ENCODE data around the gene LCAT.
A peak's percentile ranks its signal among the peaks of the same experiment; 100 is the strongest.

The LCAT gene

GRCh38 chr16:67936124-67936879, 7.6 kb downstream of the LCAT start, which contains the start of gene PSMB10:
Gene PSMB10, minus strand, starts transcription at chr16:67936850. Its CDS starts 101 bp downstream, at chr16:67936749.
- Mint-ChIP-seq H3K4me3 (peak within 1 kb of the TSS; percentile 96 to 100), H3K4me1 (peaks cover 37 to 62% of the 10 kb centered on the region in 2 donors), H3K36me3 (peaks cover 43 to 57% of the 10 kb centered on the region in 2 donors), H3K27ac (peak within 1 kb of the TSS; percentile 100), H3K27me3 (no peaks in the 10 kb centered on the region), H3K9me3 (no peaks in the 10 kb centered on the region)
- peak; percentile 17 to 26 for ATAC-seq (replicated peaks)
- no peak for DNase-seq

GRCh38 chr16:67935402-67936123, 8.4 kb downstream of the LCAT start:
- ATAC-seq (replicated peaks) (peak; percentile 89 to 90), DNase-seq (peak; percentile 93)
- Mint-ChIP-seq H3K27me3 (no peaks in the 10 kb centered on the region), H3K9me3 (no peaks in the 10 kb centered on the region), H3K36me3 (peaks cover 41 to 61% of the 10 kb centered on the region in 2 donors), H3K4me3 (peak overlapping the region; percentile 96 to 100), H3K4me1 (peaks cover 39 to 62% of the 10 kb centered on the region in 2 donors), H3K27ac (peak overlapping the region; percentile 100)

- H3K4me1 Mint-ChIP-seq: peaks cover 36 to 57% of the 10 kb centered on the region in 2 donors
- no peaks in the 10 kb centered on the region for H3K27me3 Mint-ChIP-seq
- no peak for DNase-seq
- peak overlapping the region; percentile 100 for H3K27ac Mint-ChIP-seq
- peaks cover 37 to 61% of the 10 kb centered on the region in 2 donors for H3K36me3 Mint-ChIP-seq
- H3K4me3 Mint-ChIP-seq: peak overlapping the region; percentile 96 to 100
- no peaks in the 10 kb centered on the region for H3K9me3 Mint-ChIP-seq
- ATAC-seq (replicated peaks): no peak
Measured at GRCh38 chr16:67935101-67935401, 8.9 kb downstream of the LCAT start.

DNA sequence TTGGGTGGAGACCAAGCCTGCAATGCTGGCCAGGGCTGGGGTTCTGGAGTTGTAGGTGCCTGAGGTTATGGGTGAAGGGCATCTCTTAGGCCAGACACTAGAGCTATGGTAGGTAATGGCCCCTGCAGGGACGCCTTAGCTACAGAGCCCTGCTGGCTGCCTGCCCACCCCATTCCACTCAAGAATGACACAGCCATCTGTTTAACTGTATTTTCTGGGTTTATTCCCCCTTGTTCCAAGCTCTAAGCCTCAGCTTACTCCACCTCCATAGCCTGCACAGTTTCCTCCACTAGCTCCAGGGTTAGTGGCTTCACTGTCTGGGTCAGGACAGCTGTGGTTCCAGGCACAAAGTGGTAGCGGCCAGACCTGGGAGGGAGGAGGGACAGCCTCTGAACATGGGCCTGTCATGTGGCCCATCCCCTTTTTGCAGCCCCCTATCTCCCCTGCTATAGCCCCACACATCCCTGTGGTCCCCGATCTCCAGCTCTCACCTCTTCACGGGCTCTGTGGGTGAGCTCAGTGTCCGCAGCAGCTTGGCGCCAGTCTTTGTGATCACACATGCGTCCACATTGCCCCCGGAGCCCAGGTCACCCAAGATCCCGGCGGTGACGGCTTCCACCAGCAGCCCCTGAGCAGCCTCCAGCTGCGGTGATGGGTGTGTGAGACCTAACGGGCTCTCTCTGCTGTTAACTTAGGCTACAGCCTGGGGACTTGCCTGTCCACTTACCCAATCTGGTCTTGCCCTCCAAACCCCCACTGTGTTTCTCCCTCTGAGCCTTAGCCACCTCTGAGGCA, 9.4 kb downstream of the LCAT start:
- Mint-ChIP-seq H3K4me3 (peak overlapping the region; percentile 96 to 100), H3K4me1 (peaks cover 31 to 51% of the 10 kb centered on the region in 2 donors), H3K9me3 (no peaks in the 10 kb centered on the region), H3K36me3 (peaks cover 36 to 59% of the 10 kb centered on the region in 2 donors), H3K27me3 (no peaks in the 10 kb centered on the region), H3K27ac (peak overlapping the region; percentile 100)
- DNase-seq: no peak
- no peak for ATAC-seq (replicated peaks)

DNA sequence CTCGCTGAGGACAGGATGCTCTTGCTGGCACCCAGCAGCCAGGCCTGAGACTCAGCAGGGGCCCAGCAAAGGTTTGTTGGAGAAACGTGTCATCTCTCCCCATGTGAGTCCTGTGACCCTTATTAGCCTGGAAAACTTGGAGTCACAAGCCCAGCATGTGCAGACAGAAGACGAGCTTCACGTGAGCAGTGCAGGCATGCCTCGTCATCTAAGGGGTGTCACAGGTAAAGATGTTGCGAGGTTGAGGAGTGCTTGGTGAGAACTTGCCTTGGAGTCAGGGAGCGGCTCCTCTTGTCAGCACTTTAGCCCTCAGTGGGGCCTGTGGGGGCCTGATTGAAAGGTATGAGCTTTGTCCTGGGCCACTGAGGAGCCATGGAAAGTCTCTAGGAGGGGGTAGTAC, 10.1 kb downstream of the LCAT start:
- Mint-ChIP-seq H3K4me3 (peak overlapping the region; percentile 33 to 36), H3K27ac (peak overlapping the region; percentile 68), H3K4me1 (peaks cover 31 to 47% of the 10 kb centered on the region in 2 donors), H3K36me3 (peaks cover 33 to 60% of the 10 kb centered on the region in 2 donors), H3K9me3 (no peaks in the 10 kb centered on the region), H3K27me3 (no peaks in the 10 kb centered on the region)
- ATAC-seq (replicated peaks) (no peak), DNase-seq (no peak)

DNA sequence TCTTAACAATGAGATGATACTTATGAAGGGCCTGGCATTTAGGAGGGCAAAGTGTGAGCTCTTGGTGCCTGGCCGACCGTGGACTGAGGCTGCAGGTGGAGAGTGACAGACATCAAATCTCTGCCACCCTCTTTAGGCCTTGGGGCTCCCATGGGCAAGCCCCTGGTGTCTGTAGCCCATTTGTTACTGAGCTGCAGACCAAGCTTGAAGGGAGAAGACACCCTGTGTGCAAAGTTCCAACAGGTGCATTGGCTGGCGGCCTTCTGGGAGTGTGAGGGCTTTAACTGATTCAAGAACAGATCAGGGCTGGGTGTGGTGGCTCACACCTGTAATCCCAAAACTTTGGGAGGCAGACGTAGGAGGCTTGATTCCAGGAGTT, 11.5 kb downstream of the LCAT start:
- H3K4me1 Mint-ChIP-seq: peaks cover 36 to 56% of the 10 kb centered on the region in 2 donors
- ATAC-seq (replicated peaks) (no peak), DNase-seq (no peak)
- H3K27me3 Mint-ChIP-seq: no peaks in the 10 kb centered on the region
- no peak overlapping the region for H3K4me3 Mint-ChIP-seq
- peak overlapping the region; percentile 84 for H3K27ac Mint-ChIP-seq
- H3K9me3 Mint-ChIP-seq: no peaks in the 10 kb centered on the region
- H3K36me3 Mint-ChIP-seq: peaks cover 36 to 70% of the 10 kb centered on the region in 2 donors

DNA sequence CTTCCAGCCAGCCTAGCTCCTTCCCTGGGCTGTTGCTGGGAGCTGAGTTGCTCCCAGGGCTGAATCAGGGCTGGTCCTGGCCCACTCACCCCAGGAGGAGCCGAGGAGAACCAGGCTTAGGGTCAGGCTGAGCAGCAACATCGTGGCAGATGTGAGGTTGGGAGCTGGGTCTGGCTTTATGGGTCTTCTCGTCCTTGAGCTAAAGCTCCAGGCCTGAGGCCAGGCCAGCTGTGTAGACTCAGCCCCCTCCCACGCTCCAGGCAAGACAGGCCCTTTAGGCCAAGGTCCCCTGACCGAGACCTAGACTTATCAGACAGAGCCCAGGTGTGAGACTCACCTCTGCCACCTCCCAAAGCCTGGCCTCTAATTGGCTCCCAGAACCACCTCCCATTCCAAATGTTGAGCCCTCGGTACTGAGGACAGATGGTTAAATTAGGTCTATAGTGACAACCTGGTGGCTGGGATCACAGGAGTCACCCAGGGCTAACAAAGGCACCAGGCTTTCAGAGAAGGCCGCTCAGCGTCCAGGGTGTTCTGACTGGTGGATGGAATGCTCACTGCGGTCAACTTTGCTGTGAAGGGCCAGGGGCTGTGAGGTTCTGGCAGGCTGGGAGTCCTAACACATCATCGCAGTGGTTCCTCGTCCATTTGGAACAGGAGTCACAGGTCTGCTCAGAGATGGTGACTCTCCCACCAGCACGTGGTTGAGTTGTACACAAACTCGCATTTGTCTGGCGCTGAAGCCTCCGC, 12.0 kb downstream of the LCAT start, which contains the start of gene CTRL:
Gene CTRL (minus strand): TSS at position 151 of the 750 bp plus-strand sequence. CDS start 10 bp downstream, at position 141.
- Mint-ChIP-seq H3K4me3 (peak within 1 kb of the TSS in 1 of 2 donors; percentile 8), H3K27ac (peak within 1 kb of the TSS; percentile 84), H3K36me3 (peaks cover 33 to 68% of the 10 kb centered on the region in 2 donors), H3K9me3 (no peaks in the 10 kb centered on the region), H3K4me1 (peaks cover 30 to 51% of the 10 kb centered on the region in 2 donors), H3K27me3 (no peaks in the 10 kb centered on the region)
- DNase-seq (no peak), ATAC-seq (replicated peaks) (no peak)

GRCh38 chr16:67930678-67931211, 13.2 kb downstream of the LCAT start:
- ATAC-seq (replicated peaks) (no peak), DNase-seq (no peak)
- Mint-ChIP-seq H3K4me1 (peaks cover 36 to 59% of the 10 kb centered on the region in 2 donors), H3K27ac (peak overlapping the region; percentile 84), H3K4me3 (no peak overlapping the region), H3K27me3 (no peaks in the 10 kb centered on the region), H3K36me3 (peaks cover 24 to 61% of the 10 kb centered on the region in 2 donors), H3K9me3 (no peaks in the 10 kb centered on the region)

- ATAC-seq (replicated peaks) (no peak), DNase-seq (no peak)
- Mint-ChIP-seq H3K36me3 (peaks cover 18 to 57% of the 10 kb centered on the region in 2 donors), H3K9me3 (no peaks in the 10 kb centered on the region), H3K27me3 (no peaks in the 10 kb centered on the region), H3K4me1 (peaks cover 37 to 59% of the 10 kb centered on the region in 2 donors), H3K27ac (peak overlapping the region; percentile 69), H3K4me3 (no peak overlapping the region)
Measured at GRCh38 chr16:67930191-67930590, 13.7 kb downstream of the LCAT start.

DNA sequence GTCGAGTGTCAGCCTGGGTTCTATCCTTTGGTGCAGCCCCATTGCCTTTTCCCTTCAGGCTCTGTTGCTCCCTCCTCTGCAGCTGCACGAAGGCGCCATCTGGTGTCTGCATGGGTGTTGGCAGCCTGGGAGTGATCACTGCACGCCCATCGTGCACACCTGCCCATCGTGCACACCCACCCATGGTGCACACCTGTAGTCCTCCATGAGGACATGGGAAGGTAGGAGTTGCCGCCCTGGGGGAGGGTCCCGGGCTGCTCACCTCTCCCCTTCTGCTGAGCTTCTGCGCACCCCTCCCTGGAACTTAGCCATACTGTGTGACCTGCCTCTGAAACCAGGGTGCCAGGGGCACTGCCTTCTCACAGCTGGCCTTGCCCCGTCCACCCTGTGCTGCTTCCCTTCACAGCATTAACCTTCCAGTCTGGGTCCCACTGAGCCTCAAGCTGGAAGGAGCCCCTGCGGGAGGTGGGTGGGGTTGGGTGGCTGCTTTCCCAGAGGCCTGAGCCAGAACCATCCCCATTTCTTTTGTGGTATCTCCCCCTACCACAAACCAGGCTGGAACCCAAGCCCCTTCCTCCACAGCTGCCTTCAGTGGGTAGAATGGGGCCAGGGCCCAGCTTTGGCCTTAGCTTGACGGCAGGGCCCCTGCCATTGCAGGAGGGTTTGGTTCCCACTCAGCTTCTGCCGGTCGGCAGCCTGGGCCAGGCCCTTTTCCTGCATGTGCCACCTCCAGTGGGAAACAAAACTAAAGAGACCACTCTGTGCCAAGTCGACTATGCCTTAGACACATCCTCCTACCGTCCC, 15.2 kb downstream of the LCAT start:
- DNase-seq: peak; percentile 64
- peaks cover 10 to 45% of the 10 kb centered on the region in 2 donors for H3K36me3 Mint-ChIP-seq
- H3K4me1 Mint-ChIP-seq: peaks cover 29 to 58% of the 10 kb centered on the region in 2 donors
- H3K4me3 Mint-ChIP-seq: no peak overlapping the region
- no peaks in the 10 kb centered on the region for H3K9me3 Mint-ChIP-seq
- peak overlapping the region; percentile 51 for H3K27ac Mint-ChIP-seq
- peak; percentile 83 to 86 for ATAC-seq (replicated peaks)
- no peaks in the 10 kb centered on the region for H3K27me3 Mint-ChIP-seq

DNA sequence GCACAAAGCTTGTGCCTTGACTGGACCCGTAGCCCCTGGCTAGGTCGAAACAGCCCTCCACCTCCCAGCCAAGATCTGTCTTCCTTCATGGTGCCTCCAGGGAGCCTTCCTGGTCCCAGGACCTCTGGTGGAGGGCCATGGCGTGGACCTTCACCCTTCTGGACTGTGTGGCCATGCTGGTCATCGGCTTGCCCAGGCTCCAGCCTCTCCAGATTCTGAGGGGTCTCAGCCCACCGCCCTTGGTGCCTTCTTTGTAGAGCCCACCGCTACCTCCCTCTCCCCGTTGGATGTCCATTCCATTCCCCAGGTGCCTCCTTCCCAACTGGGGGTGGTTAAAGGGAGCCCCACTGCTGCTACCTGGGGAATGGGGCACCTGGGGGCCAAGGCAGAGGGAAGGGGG, 15.8 kb downstream of the LCAT start:
- ATAC-seq (replicated peaks) (no peak), DNase-seq (no peak)
- H3K27ac Mint-ChIP-seq: peak overlapping the region; percentile 51
- H3K36me3 Mint-ChIP-seq: peaks cover 7 to 42% of the 10 kb centered on the region in 2 donors
- H3K4me1 Mint-ChIP-seq: peaks cover 27 to 57% of the 10 kb centered on the region in 2 donors
- H3K9me3 Mint-ChIP-seq: no peaks in the 10 kb centered on the region
- no peak overlapping the region for H3K4me3 Mint-ChIP-seq
- H3K27me3 Mint-ChIP-seq: no peaks in the 10 kb centered on the region

- no peaks in the 10 kb centered on the region for H3K9me3 Mint-ChIP-seq
- H3K4me3 Mint-ChIP-seq: no peak overlapping the region
- no peak for ATAC-seq (replicated peaks)
- H3K4me1 Mint-ChIP-seq: peaks cover 28 to 58% of the 10 kb centered on the region in 2 donors
- no peak overlapping the region for H3K27ac Mint-ChIP-seq
- no peaks in the 10 kb centered on the region for H3K27me3 Mint-ChIP-seq
- DNase-seq: no peak
- peaks cover 7 to 41% of the 10 kb centered on the region in 2 donors for H3K36me3 Mint-ChIP-seq
Measured at GRCh38 chr16:67927131-67927941, 16.6 kb downstream of the LCAT start.

Measured in stimulated activated naive B cell treated with anti-CD40 and anti-IgM and Interleukin-4, amounts not matched to agents 10 μg/mL and 1 μg/mL and 100 μg/mL, for 72 hours (primary cell).